GM10266 (cell line): ENCODE measurements around the gene TRAF3.

Experiments used
- DNase-seq: peaks from one replicate; pipeline ENCODE4 v3.0.0; 2012; ENCODE audit errors: extremely low spot score
- CTCF ChIP-seq: IDR thresholded peaks from 2 replicates; pipeline ENCODE4 v1.5.1; 2012; ENCODE audit warnings: mild to moderate bottlenecking, low read depth; ENCODE audit not compliant: control insufficient read depth, insufficient read depth; ENCODE audit errors: missing control alignments

TRAF3 gene

GRCh38 chr14:102920273-102920997 is 143.2 kb downstream of the TRAF3 start:
- no peak for DNase-seq
- TF ChIP-seq CTCF = no peak

- no peak for DNase-seq
- TF ChIP-seq CTCF = no peak
Measured at GRCh38 chr14:102920998-102921304, 143.7 kb downstream of the TRAF3 start.

GRCh38 chr14:102922490-102923200 is 145.4 kb downstream of the TRAF3 start, which contains the start of gene AMN:
Gene AMN (plus strand): TSS chr14:102922663. CDS start chr14:102922689, 26 bp downstream.
- DNase-seq = no peak
- TF ChIP-seq CTCF = no peak

GRCh38 chr14:102923201-102923924 is 146.1 kb downstream of the TRAF3 start:
- no peak for DNase-seq
- TF ChIP-seq CTCF = no peak

- no peak for DNase-seq
- TF ChIP-seq CTCF = no peak
Measured at GRCh38 chr14:102923925-102924486, 146.8 kb downstream of the TRAF3 start.

GRCh38 chr14:102924632-102925588 is 147.7 kb downstream of the TRAF3 start:
- DNase-seq = no peak
- TF ChIP-seq CTCF = no peak
